ENCODE measurements around the gene ATP2C2. TPM values are rescaled to one million over a fixed set of nuclear protein-coding genes. Genes with fewer than 3 reads are reported as not detected.

The ATP2C2 gene
- total RNA-seq, 1 experiment from 2014 or later: 4.0 TPM

DNA sequence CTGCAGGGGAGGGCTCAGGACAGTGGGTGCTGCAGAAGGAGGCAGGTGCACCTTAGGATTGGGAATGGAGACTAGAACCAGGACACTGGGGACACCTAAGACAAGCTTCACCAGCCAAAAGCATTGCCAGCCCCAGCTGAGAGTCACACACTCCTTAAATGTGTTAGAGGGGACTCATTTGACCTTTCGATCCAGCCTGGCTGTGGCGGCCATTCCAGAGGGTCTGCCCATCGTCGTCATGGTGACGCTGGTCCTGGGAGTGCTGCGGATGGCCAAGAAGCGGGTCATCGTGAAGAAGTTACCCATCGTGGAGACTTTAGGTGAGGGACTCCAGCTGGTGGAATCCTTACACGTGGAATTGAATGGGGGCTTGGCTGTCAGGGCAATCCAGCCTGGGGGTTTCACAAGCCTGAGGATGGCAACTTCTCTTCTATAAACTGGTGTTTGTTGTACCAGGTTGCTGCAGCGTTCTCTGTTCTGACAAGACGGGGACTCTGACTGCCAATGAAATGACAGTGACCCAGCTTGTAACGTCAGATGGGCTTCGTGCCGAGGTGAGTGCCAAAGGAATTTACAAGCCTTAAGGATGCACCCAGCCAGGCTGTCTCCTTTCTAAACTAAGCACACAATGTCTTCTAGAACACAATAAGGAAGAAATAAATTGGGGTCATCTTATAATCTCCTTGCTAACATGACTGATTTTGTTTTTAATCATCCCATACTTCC lies 70.8 kb downstream of the ATP2C2 start:
- Histone ChIP-seq H4K8ac (replicated peaks; ENCODE audit: insufficient read length, low read depth, low read length) (no peak overlapping the region), H2BK15ac (ENCODE audit: low read depth, low read length) (no peak overlapping the region), H3K4ac (ENCODE audit: low read depth, low read length) (no peak overlapping the region), H4K20me1 (ENCODE audit: control insufficient read depth, insufficient read depth, insufficient read length) (no peaks in the 10 kb centered on the region), H3K9me3 (ENCODE audit: control insufficient read depth, low read depth, low read length) (no peaks in the 10 kb centered on the region), H3K9ac (ENCODE audit: extremely low read depth, insufficient read length, low read length) (no peak overlapping the region), H3K4me2 (ENCODE audit: insufficient read depth, insufficient read length, low read length) (no peak overlapping the region), H3K79me2 (ENCODE audit: insufficient read depth, low read length) (no peaks in the 10 kb centered on the region), H2AFZ (ENCODE audit: low read length) (no peak overlapping the region), H2BK12ac (ENCODE audit: insufficient read length, low read depth, low read length) (no peak overlapping the region), H3K23me2 (ENCODE audit: insufficient read length, low read depth, low read length, poor library complexity, severe bottlenecking) (no peaks in the 10 kb centered on the region), H3K4me1 (ENCODE audit: insufficient read depth, low read length) (no peaks in the 10 kb centered on the region), H2AK5ac (ENCODE audit: insufficient read length, low read length) (no peak overlapping the region), H4K91ac (ENCODE audit: insufficient read length, low read depth, low read length) (no peak overlapping the region), H2BK5ac (ENCODE audit: insufficient read length, low read length) (no peak overlapping the region), H3T11ph (ENCODE audit: low read length) (no peak overlapping the region), H4K5ac (ENCODE audit: insufficient read length, low read depth, low read length) (no peak overlapping the region), H2BK20ac (ENCODE audit: low read depth, low read length, poor library complexity, severe bottlenecking) (no peak overlapping the region), H3K27ac (ENCODE audit: insufficient read length, low read depth, low read length) (no peak overlapping the region), H3K14ac (ENCODE audit: insufficient read depth, low read length) (no peak overlapping the region), H3K18ac (ENCODE audit: insufficient read length, low read depth, low read length) (no peak overlapping the region), H2BK120ac (ENCODE audit: low read depth, low read length, poor library complexity, severe bottlenecking) (no peak overlapping the region), H3K79me1 (ENCODE audit: insufficient read depth, low read depth, low read length, poor library complexity, severe bottlenecking) (no peaks in the 10 kb centered on the region), H3K56ac (ENCODE audit: insufficient read length, low read depth, low read length) (no peak overlapping the region), H3K23ac (ENCODE audit: insufficient read length, low read depth, low read length) (no peak overlapping the region), H3K27me3 (ENCODE audit: insufficient read depth, low read length) (no peaks in the 10 kb centered on the region)
- no CpG with 5 or more reads among the region's 15 CpGs for WGBS (ENCODE audit: extremely low coverage, insufficient read length, low lambda C conversion rate)
- TF ChIP-seq, protein P1, sequence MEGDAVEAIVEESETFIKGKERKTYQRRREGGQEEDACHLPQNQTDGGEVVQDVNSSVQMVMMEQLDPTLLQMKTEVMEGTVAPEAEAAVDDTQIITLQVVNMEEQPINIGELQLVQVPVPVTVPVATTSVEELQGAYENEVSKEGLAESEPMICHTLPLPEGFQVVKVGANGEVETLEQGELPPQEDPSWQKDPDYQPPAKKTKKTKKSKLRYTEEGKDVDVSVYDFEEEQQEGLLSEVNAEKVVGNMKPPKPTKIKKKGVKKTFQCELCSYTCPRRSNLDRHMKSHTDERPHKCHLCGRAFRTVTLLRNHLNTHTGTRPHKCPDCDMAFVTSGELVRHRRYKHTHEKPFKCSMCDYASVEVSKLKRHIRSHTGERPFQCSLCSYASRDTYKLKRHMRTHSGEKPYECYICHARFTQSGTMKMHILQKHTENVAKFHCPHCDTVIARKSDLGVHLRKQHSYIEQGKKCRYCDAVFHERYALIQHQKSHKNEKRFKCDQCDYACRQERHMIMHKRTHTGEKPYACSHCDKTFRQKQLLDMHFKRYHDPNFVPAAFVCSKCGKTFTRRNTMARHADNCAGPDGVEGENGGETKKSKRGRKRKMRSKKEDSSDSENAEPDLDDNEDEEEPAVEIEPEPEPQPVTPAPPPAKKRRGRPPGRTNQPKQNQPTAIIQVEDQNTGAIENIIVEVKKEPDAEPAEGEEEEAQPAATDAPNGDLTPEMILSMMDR (conservative IDR thresholded peaks at IDR 0.05): no peak
- no peak overlapping the region for H3K4me3 Mint-ChIP-seq
- peak overlapping the region in 1 of 3 experiments; percentile 36; a peak in 1 of 7 replicates for H3K27ac Mint-ChIP-seq
- peaks cover 0 to 18% of the 10 kb centered on the region in 2 experiments; a peak in 2 of 4 replicates for H3K4me1 Mint-ChIP-seq
- no peak for DNase-seq
- H3K36me3 Mint-ChIP-seq (ENCODE audit: insufficient read depth in 1 of 3, low read depth in 3 of 3): no peaks in the 10 kb centered on the region
- H3K27me3 Mint-ChIP-seq (ENCODE audit: low read depth): 0 out of 2 replicates have a peak, but pooled peaks cover 1% of the 10 kb centered on the region
- no peaks in the 10 kb centered on the region; a peak in 1 of 5 replicates for H3K9me3 Mint-ChIP-seq

Measured in H9 (cell line).